Activated naive CD8-positive, alpha-beta T cell treated with anti-CD3 and anti-CD28 coated beads for 36 hours (primary cell): ENCODE results near the gene CD7. TPM values are rescaled to one million over a fixed set of nuclear protein-coding genes. Genes with fewer than 3 reads are reported as not detected.

Experiments used
- DNase-seq: peaks from one replicate; pipeline ENCODE4 v3.0.0; 2021
- H3K27ac Mint-ChIP-seq: one replicate; pipeline ENCODE4 v1.8.0; 2022; ENCODE audit warnings: mild to moderate bottlenecking, moderate library complexity, mixed read lengths
- H3K27me3 Mint-ChIP-seq: one replicate; pipeline ENCODE4 v1.8.0; 2022; ENCODE audit warnings: mild to moderate bottlenecking, mixed read lengths
- H3K36me3 Mint-ChIP-seq: one replicate; pipeline ENCODE4 v1.8.0; 2021; ENCODE audit warnings: mild to moderate bottlenecking, mixed read lengths
- H3K4me1 Mint-ChIP-seq: one replicate; pipeline ENCODE4 v1.8.0; 2021; ENCODE audit warnings: mixed read lengths
- H3K4me3 Mint-ChIP-seq: one replicate; pipeline ENCODE4 v1.8.0; 2022; ENCODE audit warnings: mild to moderate bottlenecking, moderate library complexity, mixed read lengths
- H3K9me3 Mint-ChIP-seq: one replicate; pipeline ENCODE4 v1.8.0; 2022; ENCODE audit warnings: mixed read lengths
- total RNA-seq, 2 experiments: library from RNA; stranded (reverse); gene quantifications; one replicate each; pipeline ENCODE4 v1.2.3, GENCODE V29; 2021

CD7 gene
- total RNA-seq, 2 experiments from 2014 or later: 291 to 293 TPM

- DNase-seq: no peak
- Mint-ChIP-seq H3K36me3 (peaks cover 3% of the 10 kb centered on the region), H3K9me3 (no peaks in the 10 kb centered on the region), H3K27ac (peak overlapping the region; percentile 55), H3K4me1 (peaks cover 22% of the 10 kb centered on the region), H3K4me3 (peak overlapping the region; percentile 73), H3K27me3 (no peaks in the 10 kb centered on the region)
Measured at GRCh38 chr17:82291582-82292250, 25.7 kb downstream of the CD7 start.

GRCh38 chr17:82287868-82288801, 29.3 kb downstream of the CD7 start:
- no peak overlapping the region for H3K27ac Mint-ChIP-seq

GRCh38 chr17:82287013-82287867, 30.2 kb downstream of the CD7 start:
- no peaks in the 10 kb centered on the region for H3K36me3 Mint-ChIP-seq
- no peak overlapping the region for H3K4me3 Mint-ChIP-seq
- H3K9me3 Mint-ChIP-seq: no peaks in the 10 kb centered on the region
- peaks cover 6% of the 10 kb centered on the region for H3K4me1 Mint-ChIP-seq
- no peaks in the 10 kb centered on the region for H3K27me3 Mint-ChIP-seq
- no peak for DNase-seq
- H3K27ac Mint-ChIP-seq: no peak overlapping the region

More at GRCh38 chr17:82287868-82288801, 29.3 kb downstream of the CD7 start:
- no peaks in the 10 kb centered on the region for H3K9me3 Mint-ChIP-seq
- H3K27me3 Mint-ChIP-seq: no peaks in the 10 kb centered on the region
- H3K4me3 Mint-ChIP-seq: no peak overlapping the region
- peaks cover 6% of the 10 kb centered on the region for H3K4me1 Mint-ChIP-seq
- no peaks in the 10 kb centered on the region for H3K36me3 Mint-ChIP-seq
- no peak for DNase-seq

GRCh38 chr17:82285141-82285540, 32.3 kb downstream of the CD7 start:
- Mint-ChIP-seq H3K4me1 (peaks cover 3% of the 10 kb centered on the region), H3K36me3 (no peaks in the 10 kb centered on the region), H3K27ac (no peak overlapping the region), H3K27me3 (no peaks in the 10 kb centered on the region), H3K9me3 (no peaks in the 10 kb centered on the region), H3K4me3 (no peak overlapping the region)
- DNase-seq: no peak

GRCh38 chr17:82283208-82283749, 34.1 kb downstream of the CD7 start:
- no peak overlapping the region for H3K4me3 Mint-ChIP-seq
- H3K27ac Mint-ChIP-seq: no peak overlapping the region
- DNase-seq: peak; percentile 57
- peaks cover 3% of the 10 kb centered on the region for H3K4me1 Mint-ChIP-seq
- H3K27me3 Mint-ChIP-seq: no peaks in the 10 kb centered on the region
- no peaks in the 10 kb centered on the region for H3K36me3 Mint-ChIP-seq
- no peaks in the 10 kb centered on the region for H3K9me3 Mint-ChIP-seq

- no peaks in the 10 kb centered on the region for H3K27me3 Mint-ChIP-seq
- no peaks in the 10 kb centered on the region for H3K36me3 Mint-ChIP-seq
- no peak for DNase-seq
- no peak overlapping the region for H3K27ac Mint-ChIP-seq
- peaks cover 3% of the 10 kb centered on the region for H3K4me1 Mint-ChIP-seq
- H3K4me3 Mint-ChIP-seq: no peak overlapping the region
- H3K9me3 Mint-ChIP-seq: no peaks in the 10 kb centered on the region
Measured at GRCh38 chr17:82282239-82283207, 34.9 kb downstream of the CD7 start.

- peak; percentile 38 for DNase-seq
- Mint-ChIP-seq H3K27ac (no peak overlapping the region), H3K9me3 (no peaks in the 10 kb centered on the region)
Measured at GRCh38 chr17:82281502-82282238, 35.7 kb downstream of the CD7 start.

GRCh38 chr17:82281076-82281475, 36.3 kb downstream of the CD7 start:
- Mint-ChIP-seq H3K4me3 (no peak overlapping the region), H3K9me3 (no peaks in the 10 kb centered on the region), H3K27me3 (no peaks in the 10 kb centered on the region), H3K36me3 (no peaks in the 10 kb centered on the region), H3K27ac (no peak overlapping the region), H3K4me1 (peaks cover 3% of the 10 kb centered on the region)
- no peak for DNase-seq

More at GRCh38 chr17:82281502-82282238, 35.7 kb downstream of the CD7 start:
- H3K36me3 Mint-ChIP-seq: no peaks in the 10 kb centered on the region
- no peaks in the 10 kb centered on the region for H3K27me3 Mint-ChIP-seq
- peaks cover 3% of the 10 kb centered on the region for H3K4me1 Mint-ChIP-seq
- H3K4me3 Mint-ChIP-seq: no peak overlapping the region

- Mint-ChIP-seq H3K27ac (no peak overlapping the region), H3K4me1 (peaks cover 3% of the 10 kb centered on the region), H3K36me3 (no peaks in the 10 kb centered on the region), H3K4me3 (no peak overlapping the region), H3K27me3 (no peaks in the 10 kb centered on the region), H3K9me3 (no peaks in the 10 kb centered on the region)
- no peak for DNase-seq
Measured at GRCh38 chr17:82280537-82280936, 36.9 kb downstream of the CD7 start.

- Mint-ChIP-seq H3K4me3 (no peak overlapping the region), H3K27ac (no peak overlapping the region), H3K4me1 (peaks cover 3% of the 10 kb centered on the region), H3K36me3 (no peaks in the 10 kb centered on the region), H3K27me3 (no peaks in the 10 kb centered on the region), H3K9me3 (no peaks in the 10 kb centered on the region)
- no peak for DNase-seq
Measured at GRCh38 chr17:82278786-82279391, 38.5 kb downstream of the CD7 start.

GRCh38 chr17:82278308-82278707, 39.1 kb downstream of the CD7 start:
- Mint-ChIP-seq H3K36me3 (no peaks in the 10 kb centered on the region), H3K4me3 (no peak overlapping the region), H3K27ac (no peak overlapping the region), H3K4me1 (peaks cover 1% of the 10 kb centered on the region), H3K27me3 (no peaks in the 10 kb centered on the region), H3K9me3 (no peaks in the 10 kb centered on the region)
- no peak for DNase-seq

GRCh38 chr17:82277851-82278250, 39.6 kb downstream of the CD7 start:
- DNase-seq: no peak
- no peaks in the 10 kb centered on the region for H3K36me3 Mint-ChIP-seq
- no peaks in the 10 kb centered on the region for H3K9me3 Mint-ChIP-seq
- no peak overlapping the region for H3K27ac Mint-ChIP-seq
- no peak overlapping the region for H3K4me3 Mint-ChIP-seq
- H3K27me3 Mint-ChIP-seq: no peaks in the 10 kb centered on the region
- no peaks in the 10 kb centered on the region for H3K4me1 Mint-ChIP-seq

GRCh38 chr17:82276938-82277337, 40.5 kb downstream of the CD7 start:
- Mint-ChIP-seq H3K36me3 (peaks cover 7% of the 10 kb centered on the region), H3K4me1 (peaks cover 6% of the 10 kb centered on the region), H3K4me3 (no peak overlapping the region), H3K27me3 (no peaks in the 10 kb centered on the region), H3K9me3 (no peaks in the 10 kb centered on the region), H3K27ac (no peak overlapping the region)
- no peak for DNase-seq
